ENCODE data around the gene ABCB6.

GRCh38 chr2:219215871-219216534, 2.8 kb downstream of the ABCB6 start:
- TF ChIP-seq EZH2 (IDR thresholded peaks at IDR 0.05; ENCODE audit: insufficient read depth, poor library complexity, severe bottlenecking) (no peak), EZH2phosphoT487 (IDR thresholded peaks at IDR 0.05; ENCODE audit: insufficient read depth, low read depth) (no peak)

All from GM23248 (cell line).